ENCODE data around the gene CFAP74.

Gene CFAP74

GRCh38 chr1:1972976-1973715 is 30.4 kb downstream of the CFAP74 start:
- in situ Hi-C loops (cut with MboI; ENCODE audit: low sequenced_read_pairs), result no loop called here

DNA sequence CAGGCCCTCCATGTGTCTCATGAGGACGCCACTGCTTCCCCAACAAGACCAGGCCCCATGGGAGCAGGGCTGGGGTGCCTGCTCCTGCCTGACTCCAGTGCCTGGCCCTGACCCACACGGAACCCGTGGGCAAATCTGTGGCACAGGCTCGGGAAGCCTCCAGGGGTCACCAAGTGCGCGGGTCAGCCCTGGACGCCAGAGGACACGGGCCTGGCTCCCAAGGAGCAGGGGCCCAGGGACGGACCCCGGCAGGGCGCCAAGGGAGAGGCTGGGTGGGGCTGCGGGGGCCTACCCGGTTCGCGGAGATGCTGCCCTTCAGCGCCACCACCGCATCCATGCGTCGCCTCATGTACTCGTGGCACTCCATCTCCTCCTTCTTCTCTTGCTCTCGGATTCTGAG is 31.9 kb downstream of the CFAP74 start:
- in situ Hi-C loops (cut with MboI; ENCODE audit: low sequenced_read_pairs), result no loop called here

GRCh38 chr1:1971017-1971416 is 32.6 kb downstream of the CFAP74 start:
- in situ Hi-C loops (cut with MboI; ENCODE audit: low sequenced_read_pairs), result no loop called here

GRCh38 chr1:1969953-1970716 is 33.5 kb downstream of the CFAP74 start:
- in situ Hi-C loops (cut with MboI; ENCODE audit: low sequenced_read_pairs), result loop anchor here (10.0 kb wide), 1 partner anchor 75 kb away; no protein-coding TSS in a partner anchor

GRCh38 chr1:1969505-1969900 is 34.1 kb downstream of the CFAP74 start:
- in situ Hi-C loops (cut with MboI; ENCODE audit: low sequenced_read_pairs), result loop anchor here (10.0 kb wide), 1 partner anchor 75 kb away; no protein-coding TSS in a partner anchor

DNA sequence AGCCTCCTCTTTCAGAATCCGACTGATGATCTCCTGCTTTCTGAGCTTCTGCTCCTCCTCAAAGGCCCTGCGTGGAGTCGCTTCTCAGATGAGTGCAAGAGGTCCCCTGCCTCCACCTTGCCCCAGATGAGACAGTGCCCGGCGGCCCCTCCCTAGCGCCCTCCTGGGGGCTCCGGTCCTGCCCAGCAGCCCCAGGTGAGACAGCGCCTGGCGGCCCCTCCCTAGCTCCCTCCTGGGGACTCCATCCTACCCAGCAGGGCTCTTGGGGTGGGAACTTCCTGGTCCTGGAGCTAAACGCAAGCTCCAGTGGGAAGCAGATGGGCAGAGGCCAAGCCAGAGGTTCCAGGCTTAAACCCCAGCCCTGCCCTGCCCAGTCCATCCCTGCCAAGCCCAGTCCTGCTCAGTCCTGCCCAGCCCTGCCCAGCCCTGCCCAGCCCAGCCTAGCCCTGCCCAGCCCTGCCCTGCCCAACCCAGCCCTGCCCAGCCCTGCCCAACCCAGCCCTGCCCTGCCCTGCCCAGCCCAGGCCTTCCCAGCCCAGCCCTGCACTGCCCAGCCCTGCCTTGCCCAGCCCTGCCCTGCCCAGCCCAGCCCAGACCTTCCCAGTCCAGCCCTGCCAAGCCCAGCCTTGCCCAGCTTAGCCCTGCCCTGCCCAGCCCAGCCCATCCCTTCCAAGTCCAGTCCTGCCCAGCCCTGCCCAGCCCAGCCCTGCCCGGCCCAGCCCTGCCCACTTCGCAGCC is 34.6 kb downstream of the CFAP74 start:
- in situ Hi-C loops (cut with MboI; ENCODE audit: low sequenced_read_pairs), result loop anchor here (10.0 kb wide), 1 partner anchor 76 kb away; no protein-coding TSS in a partner anchor

GRCh38 chr1:1967879-1968278 is 35.7 kb downstream of the CFAP74 start:
- in situ Hi-C loops (cut with MboI; ENCODE audit: low sequenced_read_pairs), result loop anchor here (10.0 kb wide), 1 partner anchor 77 kb away; no protein-coding TSS in a partner anchor

GRCh38 chr1:1967151-1967550 is 36.4 kb downstream of the CFAP74 start:
- in situ Hi-C loops (cut with MboI; ENCODE audit: low sequenced_read_pairs), result loop anchor here (10.0 kb wide), 1 partner anchor 78 kb away; no protein-coding TSS in a partner anchor

- in situ Hi-C loops (cut with MboI; ENCODE audit: low sequenced_read_pairs), result loop anchor here (10.0 kb wide), 1 partner anchor 79 kb away; no protein-coding TSS in a partner anchor
Observed at GRCh38 chr1:1966071-1966740, 37.4 kb downstream of the CFAP74 start.

- in situ Hi-C loops (cut with MboI; ENCODE audit: low sequenced_read_pairs), result loop anchor here (10.0 kb wide), 1 partner anchor 79 kb away; no protein-coding TSS in a partner anchor
Observed at GRCh38 chr1:1965546-1965945, 38.0 kb downstream of the CFAP74 start.

GRCh38 chr1:1964811-1965210 is 38.8 kb downstream of the CFAP74 start:
- in situ Hi-C loops (cut with MboI; ENCODE audit: low sequenced_read_pairs), result loop anchor here (10.0 kb wide), 1 partner anchor 80 kb away; no protein-coding TSS in a partner anchor

- in situ Hi-C loops (cut with MboI; ENCODE audit: low sequenced_read_pairs), result loop anchor here (10.0 kb wide), 1 partner anchor 81 kb away; no protein-coding TSS in a partner anchor
Observed at GRCh38 chr1:1963570-1963969, 40.0 kb downstream of the CFAP74 start.

DNA sequence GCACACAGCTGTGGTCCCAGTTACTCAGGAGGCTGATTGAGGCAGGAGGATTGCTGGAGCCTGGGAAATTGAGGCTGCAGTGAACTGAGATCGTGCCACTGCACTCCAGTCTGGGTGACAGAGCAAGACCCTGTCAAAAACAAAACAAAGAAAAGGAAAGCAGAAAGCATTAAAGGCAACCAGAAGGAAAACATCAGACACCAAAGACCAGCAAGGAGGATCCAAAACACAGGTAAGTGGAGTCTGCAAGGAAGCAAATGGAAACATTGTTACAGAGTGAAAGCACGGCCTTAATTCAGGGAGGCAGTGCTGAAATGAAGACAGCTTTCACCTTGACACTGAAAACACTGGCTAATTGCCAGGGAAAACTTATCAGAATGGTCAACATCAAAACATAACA is 40.8 kb downstream of the CFAP74 start:
- in situ Hi-C loops (cut with MboI; ENCODE audit: low sequenced_read_pairs), result loop anchor here (10.0 kb wide), 1 partner anchor 82 kb away; no protein-coding TSS in a partner anchor

- in situ Hi-C loops (cut with MboI; ENCODE audit: low sequenced_read_pairs), result loop anchor here (10.0 kb wide), 1 partner anchor 84 kb away; no protein-coding TSS in a partner anchor
Observed at GRCh38 chr1:1960480-1961196, 42.9 kb downstream of the CFAP74 start.

- in situ Hi-C loops (cut with MboI; ENCODE audit: low sequenced_read_pairs), result loop anchor here (10.0 kb wide), 1 partner anchor 85 kb away; no protein-coding TSS in a partner anchor
Observed at GRCh38 chr1:1959840-1960479, 43.6 kb downstream of the CFAP74 start.

DNA sequence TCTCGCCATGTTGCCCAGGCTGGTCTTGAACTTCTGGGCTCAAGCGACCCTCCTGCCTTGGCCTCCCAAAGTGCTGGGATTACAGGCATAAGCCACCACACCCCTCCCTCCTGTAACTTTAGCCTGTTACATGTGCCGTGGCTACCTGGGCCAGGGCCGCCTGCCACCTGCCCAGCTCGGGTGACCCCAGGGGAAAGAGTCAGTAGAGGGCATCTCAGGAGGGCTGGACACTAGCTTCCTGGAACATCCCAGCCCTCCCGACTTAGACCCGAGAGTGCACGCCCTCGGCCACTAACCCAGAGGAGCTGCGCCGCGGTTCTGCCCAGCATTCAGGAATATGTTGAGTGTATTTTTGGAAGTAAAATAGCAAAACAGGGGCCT is 44.1 kb downstream of the CFAP74 start:
- in situ Hi-C loops (cut with MboI; ENCODE audit: low sequenced_read_pairs), result no loop called here

- in situ Hi-C loops (cut with MboI; ENCODE audit: low sequenced_read_pairs), result no loop called here
Observed at GRCh38 chr1:1958071-1958541, 45.5 kb downstream of the CFAP74 start.

DNA sequence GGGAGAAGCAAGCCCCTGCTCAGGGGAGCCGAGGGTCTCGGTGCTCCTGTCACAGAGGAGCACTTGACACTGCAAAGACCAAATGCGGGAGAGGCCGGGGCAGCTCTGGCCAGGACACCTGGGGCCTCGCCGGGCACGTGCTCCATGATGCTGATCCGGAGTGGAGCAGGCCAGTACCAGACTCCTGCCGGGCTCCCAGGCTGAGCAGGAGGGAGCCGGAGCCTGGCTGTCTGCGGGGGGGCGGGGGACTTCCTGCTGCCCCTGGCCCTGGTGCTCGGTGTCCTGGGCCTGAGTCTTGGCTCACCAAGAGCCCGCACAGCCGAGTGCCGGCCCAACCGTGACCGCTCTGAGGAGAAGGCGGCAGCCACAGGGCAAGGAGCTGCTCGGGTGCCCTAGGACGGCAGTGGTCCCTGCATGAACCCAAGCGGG is 46.0 kb downstream of the CFAP74 start:
- in situ Hi-C loops (cut with MboI; ENCODE audit: low sequenced_read_pairs), result no loop called here

Measured in HL-60/S4 treated with phorbol 12-myristate 13-acetate at 8.2 ng/mL for 4 days and 3 days (cell line).